Measurements from ENCODE around the gene NACC2. TPM values are rescaled to one million over a fixed set of nuclear protein-coding genes. Genes with fewer than 3 reads are reported as not detected.

NACC2 gene
- total and polyA plus RNA-seq, 2 experiments from 2014 or later: 3.8 to 20.8 TPM

DNA sequence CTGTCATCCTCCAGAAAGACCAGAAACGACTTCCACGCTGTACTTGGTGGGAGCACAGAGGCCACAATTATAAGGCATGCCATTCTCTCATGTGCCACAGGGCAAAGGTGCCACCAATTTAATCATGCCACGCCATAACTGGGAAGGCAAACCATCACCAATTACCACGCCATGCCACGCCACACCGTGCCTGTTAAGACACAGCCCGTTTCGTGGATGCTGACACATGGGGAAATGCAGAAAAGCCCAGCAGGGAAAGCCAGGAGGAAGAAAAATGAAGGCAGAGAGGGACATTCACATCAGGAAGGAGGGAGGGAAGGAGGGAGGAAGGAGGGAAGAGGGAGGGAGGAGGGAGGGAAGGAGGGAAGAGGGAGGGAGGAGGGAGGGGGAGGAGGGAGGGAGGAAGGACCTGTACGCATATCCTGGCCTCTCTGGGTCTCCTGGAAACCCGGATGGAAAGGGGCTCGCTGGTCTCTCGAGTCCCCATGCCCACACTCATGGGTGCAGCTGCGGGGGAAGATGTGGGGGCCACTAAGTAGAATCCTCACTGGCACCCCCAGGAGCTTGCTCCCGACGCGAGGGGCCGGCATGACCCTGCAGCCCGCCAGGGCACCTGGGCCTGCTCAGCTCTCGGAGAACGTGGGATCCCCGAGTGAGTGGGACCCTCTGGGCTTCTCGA, 72.2 kb downstream of the NACC2 start:
- no peak for ATAC-seq
- Mint-ChIP-seq H3K4me1 (peaks cover 24% of the 10 kb centered on the region), H3K36me3 (ENCODE audit: low read depth) (peaks cover 6% of the 10 kb centered on the region; the same call in 2 of the 3 replicates), H3K27ac (no peak overlapping the region), H3K9me3 (no peaks in the 10 kb centered on the region; the same call in 1 of the 3 replicates), H3K4me3 (no peak overlapping the region), H3K27me3 (ENCODE audit: insufficient read depth, low read depth, poor library complexity) (peaks cover 14% of the 10 kb centered on the region)
- H3K79me2 ChIP-seq (replicated peaks; ENCODE audit: insufficient read depth): peaks cover 15% of the 10 kb centered on the region; the same call in 1 of the 2 replicates
- TF ChIP-seq, protein P1, sequence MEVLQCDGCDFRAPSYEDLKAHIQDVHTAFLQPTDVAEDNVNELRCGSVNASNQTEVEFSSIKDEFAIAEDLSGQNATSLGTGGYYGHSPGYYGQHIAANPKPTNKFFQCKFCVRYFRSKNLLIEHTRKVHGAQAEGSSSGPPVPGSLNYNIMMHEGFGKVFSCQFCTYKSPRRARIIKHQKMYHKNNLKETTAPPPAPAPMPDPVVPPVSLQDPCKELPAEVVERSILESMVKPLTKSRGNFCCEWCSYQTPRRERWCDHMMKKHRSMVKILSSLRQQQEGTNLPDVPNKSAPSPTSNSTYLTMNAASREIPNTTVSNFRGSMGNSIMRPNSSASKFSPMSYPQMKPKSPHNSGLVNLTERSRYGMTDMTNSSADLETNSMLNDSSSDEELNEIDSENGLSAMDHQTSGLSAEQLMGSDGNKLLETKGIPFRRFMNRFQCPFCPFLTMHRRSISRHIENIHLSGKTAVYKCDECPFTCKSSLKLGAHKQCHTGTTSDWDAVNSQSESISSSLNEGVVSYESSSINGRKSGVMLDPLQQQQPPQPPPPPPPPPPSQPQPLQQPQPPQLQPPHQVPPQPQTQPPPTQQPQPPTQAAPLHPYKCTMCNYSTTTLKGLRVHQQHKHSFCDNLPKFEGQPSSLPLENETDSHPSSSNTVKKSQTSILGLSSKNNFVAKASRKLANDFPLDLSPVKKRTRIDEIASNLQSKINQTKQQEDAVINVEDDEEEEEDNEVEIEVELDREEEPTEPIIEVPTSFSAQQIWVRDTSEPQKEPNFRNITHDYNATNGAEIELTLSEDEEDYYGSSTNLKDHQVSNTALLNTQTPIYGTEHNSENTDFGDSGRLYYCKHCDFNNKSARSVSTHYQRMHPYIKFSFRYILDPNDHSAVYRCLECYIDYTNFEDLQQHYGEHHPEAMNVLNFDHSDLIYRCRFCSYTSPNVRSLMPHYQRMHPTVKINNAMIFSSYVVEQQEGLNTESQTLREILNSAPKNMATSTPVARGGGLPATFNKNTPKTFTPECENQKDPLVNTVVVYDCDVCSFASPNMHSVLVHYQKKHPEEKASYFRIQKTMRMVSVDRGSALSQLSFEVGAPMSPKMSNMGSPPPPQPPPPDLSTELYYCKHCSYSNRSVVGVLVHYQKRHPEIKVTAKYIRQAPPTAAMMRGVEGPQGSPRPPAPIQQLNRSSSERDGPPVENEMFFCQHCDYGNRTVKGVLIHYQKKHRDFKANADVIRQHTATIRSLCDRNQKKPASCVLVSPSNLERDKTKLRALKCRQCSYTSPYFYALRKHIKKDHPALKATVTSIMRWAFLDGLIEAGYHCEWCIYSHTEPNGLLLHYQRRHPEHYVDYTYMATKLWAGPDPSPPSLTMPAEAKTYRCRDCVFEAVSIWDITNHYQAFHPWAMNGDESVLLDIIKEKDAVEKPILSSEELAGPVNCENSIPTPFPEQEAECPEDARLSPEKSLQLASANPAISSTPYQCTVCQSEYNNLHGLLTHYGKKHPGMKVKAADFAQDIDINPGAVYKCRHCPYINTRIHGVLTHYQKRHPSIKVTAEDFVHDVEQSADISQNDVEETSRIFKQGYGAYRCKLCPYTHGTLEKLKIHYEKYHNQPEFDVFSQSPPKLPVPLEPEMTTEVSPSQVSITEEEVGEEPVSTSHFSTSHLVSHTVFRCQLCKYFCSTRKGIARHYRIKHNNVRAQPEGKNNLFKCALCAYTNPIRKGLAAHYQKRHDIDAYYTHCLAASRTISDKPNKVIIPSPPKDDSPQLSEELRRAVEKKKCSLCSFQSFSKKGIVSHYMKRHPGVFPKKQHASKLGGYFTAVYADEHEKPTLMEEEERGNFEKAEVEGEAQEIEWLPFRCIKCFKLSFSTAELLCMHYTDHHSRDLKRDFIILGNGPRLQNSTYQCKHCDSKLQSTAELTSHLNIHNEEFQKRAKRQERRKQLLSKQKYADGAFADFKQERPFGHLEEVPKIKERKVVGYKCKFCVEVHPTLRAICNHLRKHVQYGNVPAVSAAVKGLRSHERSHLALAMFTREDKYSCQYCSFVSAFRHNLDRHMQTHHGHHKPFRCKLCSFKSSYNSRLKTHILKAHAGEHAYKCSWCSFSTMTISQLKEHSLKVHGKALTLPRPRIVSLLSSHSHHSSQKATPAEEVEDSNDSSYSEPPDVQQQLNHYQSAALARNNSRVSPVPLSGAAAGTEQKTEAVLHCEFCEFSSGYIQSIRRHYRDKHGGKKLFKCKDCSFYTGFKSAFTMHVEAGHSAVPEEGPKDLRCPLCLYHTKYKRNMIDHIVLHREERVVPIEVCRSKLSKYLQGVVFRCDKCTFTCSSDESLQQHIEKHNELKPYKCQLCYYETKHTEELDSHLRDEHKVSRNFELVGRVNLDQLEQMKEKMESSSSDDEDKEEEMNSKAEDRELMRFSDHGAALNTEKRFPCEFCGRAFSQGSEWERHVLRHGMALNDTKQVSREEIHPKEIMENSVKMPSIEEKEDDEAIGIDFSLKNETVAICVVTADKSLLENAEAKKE (CRISPR knock-in tag; IDR thresholded peaks at IDR 0.05): no peak
- TF ChIP-seq EZH2 (IDR thresholded peaks at IDR 0.05; ENCODE audit: low read depth, unreplicated experiment) (no peak), ZNF331 (CRISPR knock-in tag; IDR thresholded peaks at IDR 0.05; ENCODE audit: low read depth) (no peak), NANOG (IDR thresholded peaks at IDR 0.05; ENCODE audit: borderline replicate concordance) (no peak), JUNB (IDR thresholded peaks at IDR 0.05; ENCODE audit: unreplicated experiment) (no peak), EZH2phosphoT487 (IDR thresholded peaks at IDR 0.05; ENCODE audit: unreplicated experiment) (no peak), STAT1 (IDR thresholded peaks at IDR 0.05; ENCODE audit: unreplicated experiment) (no peak), POLR2AphosphoS5 (IDR thresholded peaks at IDR 0.05; ENCODE audit: low read depth) (no peak), CREB1 (CRISPR knock-in tag; IDR thresholded peaks at IDR 0.05; ENCODE audit: low read depth) (no peak)
- TF ChIP-seq, protein P2, sequence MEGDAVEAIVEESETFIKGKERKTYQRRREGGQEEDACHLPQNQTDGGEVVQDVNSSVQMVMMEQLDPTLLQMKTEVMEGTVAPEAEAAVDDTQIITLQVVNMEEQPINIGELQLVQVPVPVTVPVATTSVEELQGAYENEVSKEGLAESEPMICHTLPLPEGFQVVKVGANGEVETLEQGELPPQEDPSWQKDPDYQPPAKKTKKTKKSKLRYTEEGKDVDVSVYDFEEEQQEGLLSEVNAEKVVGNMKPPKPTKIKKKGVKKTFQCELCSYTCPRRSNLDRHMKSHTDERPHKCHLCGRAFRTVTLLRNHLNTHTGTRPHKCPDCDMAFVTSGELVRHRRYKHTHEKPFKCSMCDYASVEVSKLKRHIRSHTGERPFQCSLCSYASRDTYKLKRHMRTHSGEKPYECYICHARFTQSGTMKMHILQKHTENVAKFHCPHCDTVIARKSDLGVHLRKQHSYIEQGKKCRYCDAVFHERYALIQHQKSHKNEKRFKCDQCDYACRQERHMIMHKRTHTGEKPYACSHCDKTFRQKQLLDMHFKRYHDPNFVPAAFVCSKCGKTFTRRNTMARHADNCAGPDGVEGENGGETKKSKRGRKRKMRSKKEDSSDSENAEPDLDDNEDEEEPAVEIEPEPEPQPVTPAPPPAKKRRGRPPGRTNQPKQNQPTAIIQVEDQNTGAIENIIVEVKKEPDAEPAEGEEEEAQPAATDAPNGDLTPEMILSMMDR (conservative IDR thresholded peaks at IDR 0.05; ENCODE audit: low read depth in 2 of 2): no peak
- TF ChIP-seq, protein P3, sequence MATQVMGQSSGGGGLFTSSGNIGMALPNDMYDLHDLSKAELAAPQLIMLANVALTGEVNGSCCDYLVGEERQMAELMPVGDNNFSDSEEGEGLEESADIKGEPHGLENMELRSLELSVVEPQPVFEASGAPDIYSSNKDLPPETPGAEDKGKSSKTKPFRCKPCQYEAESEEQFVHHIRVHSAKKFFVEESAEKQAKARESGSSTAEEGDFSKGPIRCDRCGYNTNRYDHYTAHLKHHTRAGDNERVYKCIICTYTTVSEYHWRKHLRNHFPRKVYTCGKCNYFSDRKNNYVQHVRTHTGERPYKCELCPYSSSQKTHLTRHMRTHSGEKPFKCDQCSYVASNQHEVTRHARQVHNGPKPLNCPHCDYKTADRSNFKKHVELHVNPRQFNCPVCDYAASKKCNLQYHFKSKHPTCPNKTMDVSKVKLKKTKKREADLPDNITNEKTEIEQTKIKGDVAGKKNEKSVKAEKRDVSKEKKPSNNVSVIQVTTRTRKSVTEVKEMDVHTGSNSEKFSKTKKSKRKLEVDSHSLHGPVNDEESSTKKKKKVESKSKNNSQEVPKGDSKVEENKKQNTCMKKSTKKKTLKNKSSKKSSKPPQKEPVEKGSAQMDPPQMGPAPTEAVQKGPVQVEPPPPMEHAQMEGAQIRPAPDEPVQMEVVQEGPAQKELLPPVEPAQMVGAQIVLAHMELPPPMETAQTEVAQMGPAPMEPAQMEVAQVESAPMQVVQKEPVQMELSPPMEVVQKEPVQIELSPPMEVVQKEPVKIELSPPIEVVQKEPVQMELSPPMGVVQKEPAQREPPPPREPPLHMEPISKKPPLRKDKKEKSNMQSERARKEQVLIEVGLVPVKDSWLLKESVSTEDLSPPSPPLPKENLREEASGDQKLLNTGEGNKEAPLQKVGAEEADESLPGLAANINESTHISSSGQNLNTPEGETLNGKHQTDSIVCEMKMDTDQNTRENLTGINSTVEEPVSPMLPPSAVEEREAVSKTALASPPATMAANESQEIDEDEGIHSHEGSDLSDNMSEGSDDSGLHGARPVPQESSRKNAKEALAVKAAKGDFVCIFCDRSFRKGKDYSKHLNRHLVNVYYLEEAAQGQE (IDR thresholded peaks at IDR 0.05; ENCODE audit: unreplicated experiment): no peak
- TF ChIP-seq, protein P4, sequence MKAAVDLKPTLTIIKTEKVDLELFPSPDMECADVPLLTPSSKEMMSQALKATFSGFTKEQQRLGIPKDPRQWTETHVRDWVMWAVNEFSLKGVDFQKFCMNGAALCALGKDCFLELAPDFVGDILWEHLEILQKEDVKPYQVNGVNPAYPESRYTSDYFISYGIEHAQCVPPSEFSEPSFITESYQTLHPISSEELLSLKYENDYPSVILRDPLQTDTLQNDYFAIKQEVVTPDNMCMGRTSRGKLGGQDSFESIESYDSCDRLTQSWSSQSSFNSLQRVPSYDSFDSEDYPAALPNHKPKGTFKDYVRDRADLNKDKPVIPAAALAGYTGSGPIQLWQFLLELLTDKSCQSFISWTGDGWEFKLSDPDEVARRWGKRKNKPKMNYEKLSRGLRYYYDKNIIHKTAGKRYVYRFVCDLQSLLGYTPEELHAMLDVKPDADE (IDR thresholded peaks at IDR 0.05): no peak
- H3F3A ChIP-seq (replicated peaks; ENCODE audit: low read depth): no peaks in the 10 kb centered on the region
- H3K36me3 ChIP-seq (ENCODE audit: insufficient read depth): no peaks in the 10 kb centered on the region
- no peak overlapping the region for H3K4me2 ChIP-seq
- peaks cover 12% of the 10 kb centered on the region for H3K4me1 ChIP-seq (ENCODE audit: insufficient read depth)
- no peak for DNase-seq (ENCODE audit: low spot score)
- H3K27ac ChIP-seq (ENCODE audit: low read depth): no peak overlapping the region
- no peaks in the 10 kb centered on the region for H3K9me2 ChIP-seq (ENCODE audit: insufficient read depth)
- no peak overlapping the region for H2AFZ ChIP-seq
- no peak overlapping the region for H3K4me3 ChIP-seq
- H3K27me3 ChIP-seq (ENCODE audit: insufficient read depth): no peaks in the 10 kb centered on the region
- no peaks in the 10 kb centered on the region; the same call in none of the 2 replicates for H4K20me1 ChIP-seq (replicated peaks; ENCODE audit: insufficient read depth)
